PFSK-1 (cell line): Measurements from ENCODE around the gene RGS6.

ENCODE experiments used
- FOXP2 ChIP-seq: optimal IDR thresholded peaks from 2 replicates; pipeline ENCODE3; 2011; ENCODE audit warnings: borderline replicate concordance, control low read depth, inconsistent platforms; ENCODE audit not compliant: insufficient read depth; ENCODE audit errors: extremely low read length, extremely low read depth
- POLR2AphosphoS5 ChIP-seq: IDR thresholded peaks from 2 replicates; pipeline ENCODE4 v1.6.1; 2012; ENCODE audit warnings: low read depth, mild to moderate bottlenecking, control low read depth, low read length, moderate library complexity
- SIN3A ChIP-seq: IDR thresholded peaks from 2 replicates; pipeline ENCODE4 v1.6.1; 2012; ENCODE audit warnings: mild to moderate bottlenecking, low read length, moderate library complexity, borderline replicate concordance; ENCODE audit not compliant: insufficient read depth
- TAF1 ChIP-seq: IDR thresholded peaks from 2 replicates; pipeline ENCODE4 v1.6.1; 2012; ENCODE audit warnings: low read length, control low read depth, borderline replicate concordance; ENCODE audit not compliant: insufficient read depth
- TF ChIP-seq, protein P1 (sequence below), 2 experiments: IDR thresholded peaks; 2 replicates each; pipeline versions ENCODE4 v1.6.1 to v1.8.0; 2011 to 2012; ENCODE audit warnings: low read depth in 2 of 2, low read length in 2 of 2, control low read depth in 1 of 2, inconsistent platforms in 1 of 2, mild to moderate bottlenecking in 1 of 2, moderate library complexity in 1 of 2; ENCODE audit not compliant: insufficient read depth in 1 of 2

The RGS6 gene

GRCh38 chr14:71985538-71986189 is 53.4 kb downstream of the RGS6 start:
- TF ChIP-seq POLR2AphosphoS5, result no peak
- no peak for TF ChIP-seq TAF1

DNA sequence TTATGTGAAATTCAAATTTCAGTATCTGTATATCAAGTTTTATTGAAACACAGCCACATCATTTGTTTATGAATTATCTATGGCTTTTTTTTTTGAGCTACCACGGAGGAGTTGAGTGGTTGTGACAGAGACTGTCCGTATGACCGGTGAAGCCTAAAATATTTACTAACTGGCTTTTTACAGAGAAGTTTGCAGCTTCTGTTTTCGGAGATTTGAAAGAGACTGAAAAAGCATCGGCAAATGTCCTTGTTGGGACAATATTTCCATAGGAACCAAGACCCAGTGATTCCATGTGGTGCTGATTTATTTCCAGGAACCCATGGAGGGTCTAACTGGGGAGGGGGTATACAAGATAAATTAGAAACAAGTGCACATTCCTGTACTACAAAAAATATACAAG is 56.2 kb downstream of the RGS6 start:
- no peak for TF ChIP-seq POLR2AphosphoS5
- TF ChIP-seq FOXP2, result no peak
- TF ChIP-seq, protein P1, sequence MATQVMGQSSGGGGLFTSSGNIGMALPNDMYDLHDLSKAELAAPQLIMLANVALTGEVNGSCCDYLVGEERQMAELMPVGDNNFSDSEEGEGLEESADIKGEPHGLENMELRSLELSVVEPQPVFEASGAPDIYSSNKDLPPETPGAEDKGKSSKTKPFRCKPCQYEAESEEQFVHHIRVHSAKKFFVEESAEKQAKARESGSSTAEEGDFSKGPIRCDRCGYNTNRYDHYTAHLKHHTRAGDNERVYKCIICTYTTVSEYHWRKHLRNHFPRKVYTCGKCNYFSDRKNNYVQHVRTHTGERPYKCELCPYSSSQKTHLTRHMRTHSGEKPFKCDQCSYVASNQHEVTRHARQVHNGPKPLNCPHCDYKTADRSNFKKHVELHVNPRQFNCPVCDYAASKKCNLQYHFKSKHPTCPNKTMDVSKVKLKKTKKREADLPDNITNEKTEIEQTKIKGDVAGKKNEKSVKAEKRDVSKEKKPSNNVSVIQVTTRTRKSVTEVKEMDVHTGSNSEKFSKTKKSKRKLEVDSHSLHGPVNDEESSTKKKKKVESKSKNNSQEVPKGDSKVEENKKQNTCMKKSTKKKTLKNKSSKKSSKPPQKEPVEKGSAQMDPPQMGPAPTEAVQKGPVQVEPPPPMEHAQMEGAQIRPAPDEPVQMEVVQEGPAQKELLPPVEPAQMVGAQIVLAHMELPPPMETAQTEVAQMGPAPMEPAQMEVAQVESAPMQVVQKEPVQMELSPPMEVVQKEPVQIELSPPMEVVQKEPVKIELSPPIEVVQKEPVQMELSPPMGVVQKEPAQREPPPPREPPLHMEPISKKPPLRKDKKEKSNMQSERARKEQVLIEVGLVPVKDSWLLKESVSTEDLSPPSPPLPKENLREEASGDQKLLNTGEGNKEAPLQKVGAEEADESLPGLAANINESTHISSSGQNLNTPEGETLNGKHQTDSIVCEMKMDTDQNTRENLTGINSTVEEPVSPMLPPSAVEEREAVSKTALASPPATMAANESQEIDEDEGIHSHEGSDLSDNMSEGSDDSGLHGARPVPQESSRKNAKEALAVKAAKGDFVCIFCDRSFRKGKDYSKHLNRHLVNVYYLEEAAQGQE (IDR thresholded peaks at IDR 0.05; ENCODE audit: insufficient read depth in 1 of 2, low read depth in 2 of 2, low read length in 2 of 2), result no peak
- TF ChIP-seq SIN3A, result no peak
- TF ChIP-seq TAF1, result no peak

- TF ChIP-seq, protein P1 (IDR thresholded peaks at IDR 0.05; ENCODE audit: insufficient read depth in 1 of 2, low read depth in 2 of 2, low read length in 2 of 2), result no peak
- TF ChIP-seq POLR2AphosphoS5, result no peak
- TF ChIP-seq FOXP2, result no peak
- no peak for TF ChIP-seq TAF1
- no peak for TF ChIP-seq SIN3A
These were observed 56.7 kb downstream of the RGS6 start for GRCh38 chr14:71988939-71989338.

DNA sequence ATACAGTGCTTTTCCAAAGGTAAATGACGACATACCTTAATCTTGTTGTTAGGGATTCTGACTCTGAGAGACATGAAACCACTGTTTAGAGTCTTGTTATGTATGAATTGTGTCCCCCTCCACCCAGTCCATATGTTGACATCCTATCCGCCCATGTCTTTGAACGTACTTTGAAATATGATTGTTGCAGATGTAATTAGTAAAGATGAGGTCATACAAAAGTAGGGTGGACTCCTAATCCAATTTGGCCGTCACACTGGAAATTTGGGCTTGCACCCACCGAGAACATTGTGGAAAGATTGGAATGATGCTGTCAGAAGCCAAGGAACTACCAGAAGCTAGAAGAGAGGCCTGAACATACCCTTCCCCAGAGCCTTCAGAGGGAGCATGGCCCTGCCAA is 62.2 kb downstream of the RGS6 start:
- TF ChIP-seq POLR2AphosphoS5 (no peak), TAF1 (no peak), SIN3A (no peak), FOXP2 (no peak)
- TF ChIP-seq, protein P1 (IDR thresholded peaks at IDR 0.05; ENCODE audit: insufficient read depth in 1 of 2, low read depth in 2 of 2, low read length in 2 of 2), result no peak

- TF ChIP-seq SIN3A, result no peak
- no peak for TF ChIP-seq POLR2AphosphoS5
- TF ChIP-seq TAF1, result no peak
- TF ChIP-seq, protein P1 (IDR thresholded peaks at IDR 0.05; ENCODE audit: insufficient read depth in 1 of 2, low read depth in 2 of 2, low read length in 2 of 2), result no peak
- TF ChIP-seq FOXP2, result no peak
These were observed 63.5 kb downstream of the RGS6 start for GRCh38 chr14:71995741-71996140.
